Chondrocyte (in vitro differentiated cells): ENCODE results near the gene OGFOD2. TPM values are rescaled to one million over a fixed set of nuclear protein-coding genes. Genes with fewer than 3 reads are reported as not detected.

Source experiments
- DNase-seq: peaks from one replicate; pipeline ENCODE4 v3.0.0; 2021; ENCODE audit warnings: mixed read lengths, low spot score
- H3K27ac Mint-ChIP-seq: one replicate; pipeline ENCODE4 v1.8.0; 2021; ENCODE audit warnings: mild to moderate bottlenecking, moderate library complexity, mixed read lengths; ENCODE audit not compliant: unreplicated experiment
- H3K27me3 Mint-ChIP-seq: 2 replicates; pipeline ENCODE4 v1.8.0; 2021; ENCODE audit warnings: low read depth, mixed read lengths
- H3K36me3 Mint-ChIP-seq: 2 replicates; pipeline ENCODE4 v1.8.0; 2021; ENCODE audit warnings: low read depth, mixed read lengths
- H3K4me1 Mint-ChIP-seq: 2 replicates; pipeline ENCODE4 v1.8.0; 2021; ENCODE audit warnings: low read depth, mild to moderate bottlenecking, mixed read lengths
- H3K4me3 Mint-ChIP-seq: one replicate; pipeline ENCODE4 v1.8.0; 2021; ENCODE audit warnings: mild to moderate bottlenecking, moderate library complexity, mixed read lengths; ENCODE audit not compliant: unreplicated experiment
- H3K9me3 Mint-ChIP-seq: 2 replicates; pipeline ENCODE4 v1.8.0; 2021; ENCODE audit warnings: low read depth, mixed read lengths
- total RNA-seq: library from RNA; stranded (reverse); gene quantifications from 3 replicates; pipeline ENCODE4 v1.2.1, GENCODE V29; 2021
- TF ChIP-seq, protein P1 (sequence below): fragments of 200-600 bp; sonication (generic); IDR thresholded peaks from 2 replicates; pipeline ENCODE4 v1.5.0; 2021; ENCODE audit warnings: antibody characterized with exemption, mild to moderate bottlenecking, moderate library complexity

Gene OGFOD2
- total RNA-seq, 1 donor from 2014 or later: 12.0 TPM

DNA sequence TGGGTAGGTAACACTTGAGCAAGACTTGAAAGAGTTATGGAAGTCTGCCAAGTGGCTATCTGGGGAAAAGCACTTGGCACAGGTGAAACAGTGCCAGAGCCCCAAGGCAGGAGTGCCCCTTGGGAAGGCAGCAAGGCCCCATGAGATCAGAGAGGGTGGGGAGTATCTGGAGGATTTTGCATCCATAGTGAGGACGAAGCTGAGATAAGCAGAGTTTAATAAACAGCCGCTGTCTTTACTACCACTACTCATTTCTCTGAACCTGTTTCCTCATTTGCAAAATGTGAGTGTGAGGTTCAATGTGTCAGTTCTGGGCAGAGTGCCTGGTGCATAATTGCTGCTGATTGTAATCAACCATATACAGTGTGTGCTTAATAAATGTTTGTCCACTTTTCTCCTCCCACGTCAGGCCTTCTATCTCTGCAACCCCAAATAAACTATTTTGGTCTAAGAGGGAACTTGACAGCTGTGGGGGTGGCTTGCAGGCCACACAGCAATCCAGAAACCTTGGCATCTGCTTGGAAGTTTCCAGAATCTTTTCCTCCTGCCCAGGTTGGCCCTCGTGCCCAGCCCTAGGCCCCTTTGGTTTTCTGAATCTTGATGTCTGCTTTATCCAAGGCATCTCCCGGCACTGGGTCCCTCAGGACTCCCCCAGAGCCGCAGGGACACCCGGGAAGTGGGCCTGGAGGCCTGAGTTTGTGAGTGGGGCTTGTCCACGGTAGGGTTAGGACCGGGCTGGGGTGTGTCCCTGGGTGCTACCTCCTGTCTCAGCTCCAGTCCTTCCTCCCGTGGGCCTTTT is 13.3 kb upstream of the OGFOD2 start:
- H3K27ac Mint-ChIP-seq: no peak overlapping the region
- no peaks in the 10 kb centered on the region for H3K9me3 Mint-ChIP-seq
- no peak for DNase-seq
- TF ChIP-seq, protein P1, sequence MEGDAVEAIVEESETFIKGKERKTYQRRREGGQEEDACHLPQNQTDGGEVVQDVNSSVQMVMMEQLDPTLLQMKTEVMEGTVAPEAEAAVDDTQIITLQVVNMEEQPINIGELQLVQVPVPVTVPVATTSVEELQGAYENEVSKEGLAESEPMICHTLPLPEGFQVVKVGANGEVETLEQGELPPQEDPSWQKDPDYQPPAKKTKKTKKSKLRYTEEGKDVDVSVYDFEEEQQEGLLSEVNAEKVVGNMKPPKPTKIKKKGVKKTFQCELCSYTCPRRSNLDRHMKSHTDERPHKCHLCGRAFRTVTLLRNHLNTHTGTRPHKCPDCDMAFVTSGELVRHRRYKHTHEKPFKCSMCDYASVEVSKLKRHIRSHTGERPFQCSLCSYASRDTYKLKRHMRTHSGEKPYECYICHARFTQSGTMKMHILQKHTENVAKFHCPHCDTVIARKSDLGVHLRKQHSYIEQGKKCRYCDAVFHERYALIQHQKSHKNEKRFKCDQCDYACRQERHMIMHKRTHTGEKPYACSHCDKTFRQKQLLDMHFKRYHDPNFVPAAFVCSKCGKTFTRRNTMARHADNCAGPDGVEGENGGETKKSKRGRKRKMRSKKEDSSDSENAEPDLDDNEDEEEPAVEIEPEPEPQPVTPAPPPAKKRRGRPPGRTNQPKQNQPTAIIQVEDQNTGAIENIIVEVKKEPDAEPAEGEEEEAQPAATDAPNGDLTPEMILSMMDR: no peak
- H3K36me3 Mint-ChIP-seq: peaks cover 5% of the 10 kb centered on the region
- no peaks in the 10 kb centered on the region for H3K27me3 Mint-ChIP-seq
- peaks cover 17% of the 10 kb centered on the region for H3K4me1 Mint-ChIP-seq
- no peak overlapping the region for H3K4me3 Mint-ChIP-seq

DNA sequence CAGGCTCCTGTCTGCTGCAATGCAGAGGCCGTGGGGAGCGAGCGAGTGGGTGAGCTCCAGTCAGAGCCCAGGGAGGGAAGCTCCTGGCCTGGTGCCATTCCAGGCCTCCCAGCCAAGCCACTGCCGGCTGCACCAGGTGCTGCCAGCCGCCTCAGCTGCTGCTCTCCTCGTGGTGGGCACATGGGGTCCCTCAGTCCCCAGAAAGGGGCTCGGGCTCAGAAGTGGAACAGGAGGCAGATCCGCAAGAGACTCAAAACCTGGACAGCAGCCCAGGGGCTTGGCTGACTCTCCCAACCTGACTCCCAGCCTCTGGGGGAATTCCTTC is 11.1 kb upstream of the OGFOD2 start:
- H3K4me3 Mint-ChIP-seq: no peak overlapping the region
- TF ChIP-seq, protein P1: no peak
- DNase-seq: no peak
- peaks cover 17% of the 10 kb centered on the region for H3K4me1 Mint-ChIP-seq
- no peaks in the 10 kb centered on the region for H3K9me3 Mint-ChIP-seq
- H3K27me3 Mint-ChIP-seq: no peaks in the 10 kb centered on the region
- no peaks in the 10 kb centered on the region for H3K36me3 Mint-ChIP-seq
- no peak overlapping the region for H3K27ac Mint-ChIP-seq

DNA sequence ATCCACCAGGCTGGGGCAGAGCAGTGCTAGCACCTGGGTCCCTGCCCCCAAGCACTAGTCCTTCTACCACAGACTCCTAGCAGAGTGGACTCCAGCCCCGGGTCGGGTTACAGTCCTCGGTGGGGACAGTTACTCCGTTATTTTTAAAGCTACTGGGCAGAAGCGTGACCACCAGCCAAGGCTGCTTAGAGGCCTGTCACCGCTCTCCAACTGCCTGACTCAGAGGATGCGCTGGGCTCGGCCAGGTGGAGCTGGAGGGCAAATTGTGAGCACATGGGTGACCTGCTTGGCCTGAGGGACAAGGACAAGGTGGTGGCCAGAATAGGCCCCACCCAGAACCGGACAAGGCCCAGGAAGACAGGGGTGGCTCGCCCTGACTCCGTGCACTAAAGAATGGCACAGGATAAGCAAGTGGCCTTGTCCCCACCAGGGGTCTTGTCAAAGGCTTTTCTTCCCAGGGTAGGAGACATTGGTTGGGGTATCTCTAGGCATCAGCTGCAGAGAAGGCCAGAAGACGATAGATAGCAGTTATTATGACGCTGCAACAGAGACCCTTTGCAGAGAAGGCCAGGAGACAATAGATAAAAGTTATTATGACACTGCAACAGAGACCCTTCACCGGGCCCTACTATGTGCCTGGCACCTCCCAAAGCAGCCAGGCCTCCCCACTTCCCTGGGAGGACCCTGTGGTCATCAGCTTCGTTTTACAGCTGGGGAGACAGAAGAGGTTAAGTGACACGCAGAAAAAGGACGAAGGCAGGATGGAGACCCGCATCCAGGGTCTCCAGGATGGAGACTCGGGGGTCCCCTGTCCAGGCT is 10.4 kb upstream of the OGFOD2 start:
- DNase-seq: no peak
- TF ChIP-seq, protein P1: no peak
- H3K27me3 Mint-ChIP-seq: no peaks in the 10 kb centered on the region
- H3K27ac Mint-ChIP-seq: no peak overlapping the region
- no peaks in the 10 kb centered on the region for H3K36me3 Mint-ChIP-seq
- peaks cover 17% of the 10 kb centered on the region for H3K4me1 Mint-ChIP-seq
- no peaks in the 10 kb centered on the region for H3K9me3 Mint-ChIP-seq
- H3K4me3 Mint-ChIP-seq: peak overlapping the region; percentile 57

DNA sequence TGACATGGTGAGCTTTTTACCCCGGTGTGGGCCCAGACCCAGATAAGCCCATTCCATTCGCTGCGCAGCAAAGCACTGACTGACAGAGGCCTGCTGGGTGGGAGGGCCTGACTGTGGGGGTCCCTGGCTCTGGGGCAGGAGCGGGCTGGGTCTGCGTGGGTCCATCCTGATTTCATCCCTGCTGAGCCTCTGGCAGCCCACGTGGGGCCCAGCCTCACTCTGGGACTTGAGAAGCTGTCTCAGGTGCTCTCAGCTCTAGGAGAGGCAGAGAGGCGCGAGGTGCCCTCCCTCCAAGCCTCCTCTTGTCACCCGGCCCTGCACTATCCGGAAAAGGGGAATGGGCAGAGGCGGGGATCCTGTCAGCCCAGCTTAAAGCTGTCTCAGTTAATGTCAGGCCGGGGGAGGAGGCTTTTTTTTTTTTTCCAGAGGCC is 9.7 kb upstream of the OGFOD2 start:
- Mint-ChIP-seq H3K27me3 (no peaks in the 10 kb centered on the region), H3K4me1 (peaks cover 17% of the 10 kb centered on the region), H3K9me3 (no peaks in the 10 kb centered on the region), H3K27ac (no peak overlapping the region), H3K36me3 (no peaks in the 10 kb centered on the region), H3K4me3 (peak overlapping the region; percentile 72)
- no peak for DNase-seq
- TF ChIP-seq, protein P1: no peak

DNA sequence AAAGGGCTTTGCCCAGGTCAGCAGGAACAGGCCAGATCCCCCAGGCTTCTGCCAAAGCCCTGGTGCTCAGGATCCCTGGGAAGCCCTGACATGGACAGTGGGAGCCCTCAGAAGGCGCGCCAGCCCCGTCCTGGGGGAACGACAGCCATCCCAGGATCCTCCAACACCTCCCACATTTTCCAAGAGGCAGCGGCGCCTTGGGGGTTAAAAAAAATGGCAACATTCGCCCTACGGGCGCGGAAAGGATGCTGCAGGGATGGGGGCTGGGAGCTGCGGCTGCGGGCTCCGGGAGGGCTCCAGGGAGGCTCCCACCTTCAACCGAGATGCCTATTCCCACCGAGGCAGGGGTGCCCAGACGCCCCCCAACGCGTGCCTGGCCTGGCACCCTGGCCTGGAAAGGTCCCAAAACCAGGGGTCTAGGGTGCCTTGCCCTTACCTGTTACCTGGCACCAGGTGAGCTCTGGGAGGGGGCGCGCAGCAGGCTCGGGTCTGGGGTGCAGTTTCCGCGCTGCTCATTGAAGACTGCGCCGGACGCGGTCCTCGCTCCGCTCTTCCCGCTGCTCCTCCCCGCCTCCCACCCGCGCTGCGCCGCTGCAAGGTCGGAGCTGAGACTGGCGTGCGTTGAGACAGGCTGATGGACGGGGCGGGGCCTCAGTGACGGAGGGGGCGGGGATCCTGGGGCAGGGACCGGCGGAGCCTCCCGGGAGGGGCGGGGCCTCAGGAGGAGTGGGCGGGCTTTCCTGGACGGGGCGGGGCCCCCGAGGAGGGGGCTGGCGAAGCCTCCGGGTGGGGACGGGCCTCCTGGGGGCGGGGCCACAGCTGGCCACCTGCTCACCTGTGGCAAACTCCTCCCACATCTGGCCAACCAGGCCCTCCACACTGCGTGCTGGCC is 8.9 kb upstream of the OGFOD2 start, which contains the start of gene ABCB9:
Gene ABCB9, minus strand, starts transcription at position 613 of the 892 bp plus-strand sequence. CDS start 6,228 bp downstream, outside the sequence.
- Mint-ChIP-seq H3K4me3 (peak within 1 kb of the TSS; percentile 72), H3K4me1 (peaks cover 17% of the 10 kb centered on the region), H3K27ac (no peak within 1 kb of the TSS), H3K36me3 (no peaks in the 10 kb centered on the region), H3K27me3 (no peaks in the 10 kb centered on the region), H3K9me3 (no peaks in the 10 kb centered on the region)
- DNase-seq: peak; percentile 95
- TF ChIP-seq, protein P1: peak; percentile 6
